Thoracic aorta (tissue), 2 donors: ENCODE data around the gene ZNRD2. TPM values are rescaled to one million over a fixed set of nuclear protein-coding genes. Genes with fewer than 3 reads are reported as not detected.
A peak's percentile ranks its signal among the peaks of the same experiment; 100 is the strongest.

Experiments
- ATAC-seq: fragments of 150-250 bp; one replicate; pipeline ENCODE4 v1.8.0; 2017; ENCODE audit warnings: low read depth; ENCODE audit not compliant: insufficient number of reproducible peaks, low FRiP score
- DNase-seq: peaks from one replicate; pipeline ENCODE4 v3.0.0-alpha.2; 2020; ENCODE audit warnings: low spot score
- H3K27ac ChIP-seq, 2 donors: fragments of 200-600 bp; sonication (generic); 1 replicate in 1 of 2; 2 replicates in 1 of 2; pipeline ENCODE4 v1.5.1; 2016; ENCODE audit warnings: mild to moderate bottlenecking in 2 of 2, moderate library complexity in 2 of 2
- H3K27me3 ChIP-seq: fragments of 200-600 bp; sonication (generic); replicated peaks from 2 replicates; pipeline ENCODE4 v1.6.0; 2016; ENCODE audit warnings: mild to moderate bottlenecking; ENCODE audit not compliant: insufficient read depth
- H3K36me3 ChIP-seq: fragments of 200-600 bp; sonication (generic); one replicate; pipeline ENCODE4 v1.5.1; 2016
- H3K4me1 ChIP-seq, 2 donors: fragments of 200-600 bp; sonication (generic); 1 replicate in 1 of 2; 2 replicates in 1 of 2; pipeline versions ENCODE4 v1.5.1 to v1.6.0; 2016; ENCODE audit warnings: low read depth in 2 of 2, mild to moderate bottlenecking in 1 of 2; ENCODE audit not compliant: control insufficient read depth in 1 of 2
- H3K4me3 ChIP-seq: fragments of 200-600 bp; sonication (generic); 2 replicates; pipeline ENCODE4 v1.5.1; 2016; ENCODE audit warnings: mild to moderate bottlenecking
- H3K9me3 ChIP-seq: fragments of 200-600 bp; sonication (generic); 2 replicates; pipeline ENCODE4 v1.5.1; 2016
- total RNA-seq, 2 donors: library from RNA; depleted of rRNA; stranded (reverse); fragments of >200 nt; gene quantifications; one replicate each; pipeline versions ENCODE4 v1.1.0 to v1.2.3, GENCODE V29; 2016
- TF ChIP-seq, protein P1 (sequence below): fragments of 200-600 bp; sonication (generic); IDR thresholded peaks from one replicate; pipeline ENCODE4 v1.5.1; 2019; ENCODE audit warnings: antibody characterized with exemption

Gene ZNRD2
- total RNA-seq, 2 donors from 2014 or later, result 38.4 to 51.7 TPM

GRCh38 chr11:65593518-65594414 lies 23.5 kb downstream of the ZNRD2 start:
- H3K27ac ChIP-seq, result peak overlapping the region in 1 of 2 donors; percentile 50
- no peak for DNase-seq
- H3K27me3 ChIP-seq, result no peaks in the 10 kb centered on the region
- TF ChIP-seq, protein P1, sequence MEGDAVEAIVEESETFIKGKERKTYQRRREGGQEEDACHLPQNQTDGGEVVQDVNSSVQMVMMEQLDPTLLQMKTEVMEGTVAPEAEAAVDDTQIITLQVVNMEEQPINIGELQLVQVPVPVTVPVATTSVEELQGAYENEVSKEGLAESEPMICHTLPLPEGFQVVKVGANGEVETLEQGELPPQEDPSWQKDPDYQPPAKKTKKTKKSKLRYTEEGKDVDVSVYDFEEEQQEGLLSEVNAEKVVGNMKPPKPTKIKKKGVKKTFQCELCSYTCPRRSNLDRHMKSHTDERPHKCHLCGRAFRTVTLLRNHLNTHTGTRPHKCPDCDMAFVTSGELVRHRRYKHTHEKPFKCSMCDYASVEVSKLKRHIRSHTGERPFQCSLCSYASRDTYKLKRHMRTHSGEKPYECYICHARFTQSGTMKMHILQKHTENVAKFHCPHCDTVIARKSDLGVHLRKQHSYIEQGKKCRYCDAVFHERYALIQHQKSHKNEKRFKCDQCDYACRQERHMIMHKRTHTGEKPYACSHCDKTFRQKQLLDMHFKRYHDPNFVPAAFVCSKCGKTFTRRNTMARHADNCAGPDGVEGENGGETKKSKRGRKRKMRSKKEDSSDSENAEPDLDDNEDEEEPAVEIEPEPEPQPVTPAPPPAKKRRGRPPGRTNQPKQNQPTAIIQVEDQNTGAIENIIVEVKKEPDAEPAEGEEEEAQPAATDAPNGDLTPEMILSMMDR, result peak; percentile 74
- no peak for ATAC-seq
- peaks cover 0 to 14% of the 10 kb centered on the region in 2 donors for H3K4me1 ChIP-seq
- H3K4me3 ChIP-seq, result no peak overlapping the region
- no peaks in the 10 kb centered on the region for H3K9me3 ChIP-seq
- H3K36me3 ChIP-seq, result peaks cover 34% of the 10 kb centered on the region

DNA sequence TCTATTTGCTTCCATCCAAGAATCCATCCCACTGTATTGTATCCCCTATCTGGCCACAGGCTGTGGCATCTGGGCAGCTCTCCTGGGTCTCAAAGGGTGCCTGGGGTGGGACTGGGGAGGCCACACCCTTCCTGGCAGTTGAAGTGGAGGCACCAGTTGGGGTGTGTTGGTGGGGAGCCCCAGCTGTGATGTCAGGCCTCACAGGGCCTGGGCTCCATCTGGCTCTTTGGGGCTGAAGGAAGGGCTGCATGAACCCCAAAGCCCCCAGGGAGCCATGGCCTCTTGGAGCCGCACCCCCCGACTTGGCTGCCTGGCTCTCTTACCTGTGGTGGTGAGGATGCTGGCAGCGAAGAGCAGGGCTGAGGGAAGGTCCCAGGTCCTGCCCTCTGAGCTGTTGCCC lies 24.9 kb downstream of the ZNRD2 start:
- Histone ChIP-seq H3K4me3 (no peak overlapping the region), H3K9me3 (no peaks in the 10 kb centered on the region), H3K27me3 (no peaks in the 10 kb centered on the region), H3K4me1 (peaks cover 0 to 12% of the 10 kb centered on the region in 2 donors), H3K36me3 (peaks cover 33% of the 10 kb centered on the region), H3K27ac (peak overlapping the region in 1 of 2 donors; percentile 17)
- no peak for ATAC-seq
- TF ChIP-seq, protein P1, result no peak
- no peak for DNase-seq

DNA sequence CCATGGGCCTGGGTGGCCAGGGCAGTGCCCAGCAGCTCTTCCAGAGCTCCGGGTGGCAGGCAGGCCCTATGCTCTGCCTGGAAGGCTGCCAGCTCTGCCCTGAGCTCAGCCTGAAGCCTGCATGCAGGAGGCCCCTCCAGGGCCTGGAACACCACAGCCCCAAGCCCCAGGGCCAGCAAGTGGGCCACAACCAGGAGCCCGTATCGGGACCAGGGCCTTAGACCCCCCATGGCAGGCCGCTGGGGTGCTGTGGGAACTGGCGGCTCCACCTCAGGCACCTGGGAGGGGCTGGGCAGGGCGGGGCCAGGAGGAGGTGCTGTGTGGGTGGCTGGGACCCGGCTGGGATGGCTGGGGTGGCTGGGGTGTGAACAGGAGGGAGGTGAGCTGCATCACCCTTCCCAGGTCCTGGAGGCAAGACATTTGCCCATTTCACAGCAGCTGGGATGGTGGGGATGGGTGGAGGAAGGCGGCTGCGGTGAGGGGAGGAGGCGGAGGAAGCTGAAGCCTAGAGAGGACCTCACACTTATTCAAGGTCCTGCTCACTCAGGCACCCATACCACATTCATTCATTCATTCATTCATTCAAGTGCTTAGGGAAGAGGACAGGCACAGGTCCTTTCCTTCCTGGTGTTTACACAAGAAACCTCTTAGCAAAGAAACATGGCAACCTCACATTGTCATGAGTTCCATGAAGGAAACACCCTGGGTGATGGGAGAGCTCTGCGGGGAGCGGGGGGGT lies 25.4 kb downstream of the ZNRD2 start, which contains the start of gene KCNK7:
TSS of gene KCNK7 (minus strand) at position 258 of the 739 bp plus-strand sequence. CDS start at position 230, 28 bp downstream.
- Histone ChIP-seq H3K27me3 (no peaks in the 10 kb centered on the region), H3K27ac (peak within 1 kb of the TSS in 1 of 2 donors; percentile 17), H3K4me1 (peaks cover 0 to 12% of the 10 kb centered on the region in 2 donors), H3K4me3 (no peak within 1 kb of the TSS), H3K36me3 (peaks cover 27% of the 10 kb centered on the region), H3K9me3 (no peaks in the 10 kb centered on the region)
- ATAC-seq (no peak), DNase-seq (no peak)
- TF ChIP-seq, protein P1, result no peak

DNA sequence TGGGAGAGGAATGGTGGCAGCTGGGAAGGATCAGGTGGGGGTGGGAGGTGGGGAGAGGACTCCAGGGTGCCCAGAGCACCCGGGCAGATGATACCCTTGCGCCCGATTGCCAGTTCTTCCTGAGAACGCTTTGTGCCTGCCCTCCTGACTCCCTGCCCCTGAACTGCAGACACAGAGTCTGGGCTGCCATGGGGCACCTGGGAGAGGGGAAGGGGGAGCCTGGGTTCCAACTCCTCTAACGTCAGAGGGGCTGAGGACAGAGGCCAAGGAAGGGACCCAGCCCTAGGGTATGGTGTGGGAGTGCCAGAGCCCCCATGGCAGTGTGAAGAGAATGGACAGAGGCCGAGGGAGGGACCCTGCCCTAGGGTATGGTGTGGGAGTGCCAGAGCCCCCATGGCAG lies 26.2 kb downstream of the ZNRD2 start:
- TF ChIP-seq, protein P1, result no peak
- Histone ChIP-seq H3K4me1 (peaks cover 0 to 12% of the 10 kb centered on the region in 2 donors), H3K36me3 (peaks cover 22% of the 10 kb centered on the region), H3K4me3 (no peak overlapping the region), H3K9me3 (no peaks in the 10 kb centered on the region), H3K27ac (no peak overlapping the region), H3K27me3 (no peaks in the 10 kb centered on the region)
- ATAC-seq, result no peak
- DNase-seq, result no peak

GRCh38 chr11:65598258-65598699 lies 28.0 kb downstream of the ZNRD2 start:
- H3K27me3 ChIP-seq, result no peaks in the 10 kb centered on the region
- peaks cover 0 to 6% of the 10 kb centered on the region in 2 donors for H3K4me1 ChIP-seq
- H3K27ac ChIP-seq, result no peak overlapping the region
- TF ChIP-seq, protein P1, result no peak
- H3K4me3 ChIP-seq, result no peak overlapping the region
- no peak for ATAC-seq
- H3K9me3 ChIP-seq, result no peaks in the 10 kb centered on the region
- no peak for DNase-seq
- peaks cover 27% of the 10 kb centered on the region for H3K36me3 ChIP-seq
